IMR-90 (cell line): ENCODE measurements around the gene NPBWR2. TPM values are rescaled to one million over a fixed set of nuclear protein-coding genes. Genes with fewer than 3 reads are reported as not detected.
"Not testable (repeated sequence)": the region's sequence is repeated elsewhere in the genome, so short reads cannot be mapped to it uniquely, and the experiment has no call there.

Experiments
- ATAC-seq: fragments of 200-7000 bp; cut with Tn5 transposase; 2 replicates; pipeline ENCODE4 v1.9.1; 2020; ENCODE audit warnings: low read depth, mild to moderate bottlenecking, moderate library complexity
- BruUV-seq: library from RNA; stranded (reverse); fragments of 400-500 nt; replicated peaks from 2 replicates; lab custom pipeline; 2021; lab: Mats Ljungman, UMichigan
- CTCF ChIA-PET: fragments of 300-600 bp; formaldehyde crosslinking; extraction: SDS; loops from one replicate; lab custom pipeline; 2021; ENCODE audit warnings: antibody characterized with exemption; lab: Yijun Ruan, JAX
- POLR2A ChIA-PET: fragments of 300-600 bp; sonication (Branson Sonifier 250); formaldehyde crosslinking; loops from one replicate; lab custom pipeline; 2022; ENCODE audit warnings: antibody characterized with exemption; ENCODE audit not compliant: unreplicated experiment; lab: Charles Lee
- DNase-seq: peaks from one replicate; pipeline ENCODE4 v3.0.0; 2013
- H2AFZ ChIP-seq: replicated peaks from 2 replicates; pipeline ENCODE3; 2013; ENCODE audit warnings: low read length, mild to moderate bottlenecking; ENCODE audit not compliant: poor library complexity
- H2AK5ac ChIP-seq: 2 replicates; pipeline ENCODE4 v1.6.1; 2013; ENCODE audit warnings: low read depth, low read length, inconsistent platforms
- H2AK9ac ChIP-seq: replicated peaks from 2 replicates; pipeline ENCODE3; 2013; ENCODE audit warnings: mild to moderate bottlenecking, low read depth, low read length, moderate library complexity; ENCODE audit not compliant: poor library complexity
- H2BK120ac ChIP-seq: 2 replicates; pipeline ENCODE4 v1.6.1; 2013; ENCODE audit warnings: low read depth, low read length, inconsistent platforms
- H2BK15ac ChIP-seq: 3 replicates; pipeline ENCODE4 v1.6.1; 2013; ENCODE audit warnings: low read depth, low read length, inconsistent platforms
- H2BK20ac ChIP-seq: 2 replicates; pipeline ENCODE4 v1.6.1; 2013; ENCODE audit warnings: low read depth, mild to moderate bottlenecking, inconsistent platforms, low read length, moderate library complexity
- H2BK5ac ChIP-seq: 2 replicates; pipeline ENCODE4 v1.6.1; 2013; ENCODE audit warnings: mild to moderate bottlenecking, low read depth, low read length, inconsistent platforms; ENCODE audit not compliant: poor library complexity, severe bottlenecking
- H3K14ac ChIP-seq: replicated peaks from 2 replicates; pipeline ENCODE4 v1.6.1; 2013; ENCODE audit warnings: low read depth, low read length, inconsistent platforms
- H3K18ac ChIP-seq: 2 replicates; pipeline ENCODE4 v1.6.1; 2013; ENCODE audit warnings: low read depth, low read length, control low read depth
- H3K23ac ChIP-seq: 2 replicates; pipeline ENCODE4 v1.6.1; 2013; ENCODE audit warnings: low read depth, low read length, inconsistent platforms
- H3K27ac ChIP-seq: 2 replicates; pipeline ENCODE4 v1.5.1; 2013; ENCODE audit warnings: mild to moderate bottlenecking, control low read depth, low read length; ENCODE audit not compliant: insufficient read depth
- H3K27me3 ChIP-seq: 2 replicates; pipeline ENCODE4 v1.6.1; 2013; ENCODE audit warnings: low read length; ENCODE audit not compliant: control insufficient read depth, insufficient read depth
- H3K36me3 ChIP-seq: 2 replicates; pipeline ENCODE4 v1.6.1; 2013; ENCODE audit warnings: low read length, mixed read lengths; ENCODE audit not compliant: control insufficient read depth, insufficient read depth
- H3K4ac ChIP-seq: 2 replicates; pipeline ENCODE4 v1.6.1; 2013; ENCODE audit warnings: low read depth, low read length, inconsistent platforms
- H3K4me1 ChIP-seq: 2 replicates; pipeline ENCODE4 v1.6.1; 2013; ENCODE audit warnings: low read length, mixed read lengths; ENCODE audit not compliant: control insufficient read depth, insufficient read depth
- H3K4me2 ChIP-seq: 2 replicates; pipeline ENCODE4 v1.6.1; 2013; ENCODE audit warnings: low read depth, mild to moderate bottlenecking, control low read depth, low read length, moderate library complexity
- H3K4me3 ChIP-seq: 2 replicates; pipeline ENCODE4 v1.5.1; 2013; ENCODE audit warnings: low read depth, mild to moderate bottlenecking, control low read depth, low read length, moderate library complexity; ENCODE audit not compliant: insufficient read depth
- H3K56ac ChIP-seq: 2 replicates; pipeline ENCODE4 v1.6.1; 2013; ENCODE audit warnings: low read length, inconsistent platforms; ENCODE audit not compliant: insufficient read depth; ENCODE audit errors: extremely low read depth
- H3K79me1 ChIP-seq, 2 experiments: 2 replicates each; pipeline ENCODE4 v1.6.1; 2013; ENCODE audit warnings: low read length in 2 of 2, inconsistent platforms in 1 of 2, low read depth in 1 of 2
- H3K9ac ChIP-seq: 2 replicates; pipeline ENCODE4 v1.6.1; 2013; ENCODE audit warnings: low read depth, low read length, control low read depth
- H3K9me1 ChIP-seq: 2 replicates; pipeline ENCODE4 v1.6.1; 2013; ENCODE audit warnings: low read length, inconsistent platforms; ENCODE audit not compliant: insufficient read depth
- H3K9me3 ChIP-seq: 2 replicates; pipeline ENCODE4 v1.6.1; 2013; ENCODE audit warnings: low read length; ENCODE audit not compliant: control insufficient read depth, insufficient read depth
- H4K20me1 ChIP-seq: 2 replicates; pipeline ENCODE4 v1.6.1; 2013; ENCODE audit warnings: low read length, inconsistent platforms; ENCODE audit not compliant: insufficient read depth
- H4K5ac ChIP-seq: 2 replicates; pipeline ENCODE4 v1.6.1; 2013; ENCODE audit warnings: mild to moderate bottlenecking, low read depth, low read length, control low read depth
- H4K8ac ChIP-seq, 2 experiments: 2 replicates each; pipeline ENCODE4 v1.6.1; 2013; ENCODE audit warnings: low read depth in 2 of 2, low read length in 2 of 2, control low read depth in 1 of 2, inconsistent platforms in 1 of 2
- H4K91ac ChIP-seq: 2 replicates; pipeline ENCODE4 v1.6.1; 2013; ENCODE audit warnings: low read depth, low read length, inconsistent platforms; ENCODE audit not compliant: insufficient read depth
- CHD1 ChIP-seq: IDR thresholded peaks from 2 replicates; pipeline ENCODE4 v1.6.1; 2012; ENCODE audit warnings: low read depth, low read length, improper control_type of control experiment
- POLR2A ChIP-seq: IDR thresholded peaks from 2 replicates; pipeline ENCODE4 v1.6.1; 2012; ENCODE audit warnings: mild to moderate bottlenecking, low read depth, low read length
- RFX5 ChIP-seq: IDR thresholded peaks from 2 replicates; pipeline ENCODE4 v1.8.0; 2012; ENCODE audit warnings: low read depth, mild to moderate bottlenecking, low read length, moderate library complexity
- WGBS, 2 experiments: methylation state at CpG; one replicate each; pipeline versions ENCODE4 v1.1.5 to v1.1.7; 2013; ENCODE audit warnings: missing lambda C conversion rate in 2 of 2; ENCODE audit not compliant: insufficient read length in 1 of 2; ENCODE audit errors: extremely low coverage in 2 of 2; 5-methylcytosine and 5-hydroxymethylcytosine counted together
- dilution Hi-C: fragments of 300-500 bp; cut with HindIII; formaldehyde crosslinking; loops from one replicate; pipeline ENCODE4 v1.14.3; 2018; ENCODE audit warnings: low sequenced_read_pairs; ENCODE audit not compliant: unreplicated experiment
- in situ Hi-C: fragments of 300-500 bp; cut with MboI; formaldehyde crosslinking; loops from 3 replicates; pipeline ENCODE4 v1.14.3; 2019; ENCODE audit warnings: low sequenced_read_pairs, inconsistent platforms, mixed read lengths
- intact Hi-C: fragments of 100-400 bp; cut with micrococcal nuclease; formaldehyde crosslinking; loops from 2 replicates; pipeline ENCODE4 v1.10.0; 2022
- polyA plus RNA-seq, 3 experiments: library from polyadenylated mRNA; depleted of rRNA; stranded (reverse); fragments of >200 nt; gene quantifications; 2 replicates each; pipeline ENCODE4 v1.2.3, GENCODE V29; 2012; ENCODE audit warnings: low replicate concordance in 1 of 3
- total RNA-seq: library from RNA; depleted of rRNA; stranded (reverse); fragments of >200 nt; gene quantifications from 2 replicates; pipeline ENCODE4 v1.2.3, GENCODE V29; 2012
- TF ChIP-seq, protein P1 (sequence below): fragments of 150-350 bp; IDR thresholded peaks from 2 replicates; pipeline ENCODE4 v1.6.1; 2016; ENCODE audit warnings: low read depth, mild to moderate bottlenecking, low read length, moderate library complexity, borderline replicate concordance

NPBWR2 gene
- total and polyA plus RNA-seq, 2 of the 4 experiments (the other 2 are of a cell fraction), result not detected

DNA sequence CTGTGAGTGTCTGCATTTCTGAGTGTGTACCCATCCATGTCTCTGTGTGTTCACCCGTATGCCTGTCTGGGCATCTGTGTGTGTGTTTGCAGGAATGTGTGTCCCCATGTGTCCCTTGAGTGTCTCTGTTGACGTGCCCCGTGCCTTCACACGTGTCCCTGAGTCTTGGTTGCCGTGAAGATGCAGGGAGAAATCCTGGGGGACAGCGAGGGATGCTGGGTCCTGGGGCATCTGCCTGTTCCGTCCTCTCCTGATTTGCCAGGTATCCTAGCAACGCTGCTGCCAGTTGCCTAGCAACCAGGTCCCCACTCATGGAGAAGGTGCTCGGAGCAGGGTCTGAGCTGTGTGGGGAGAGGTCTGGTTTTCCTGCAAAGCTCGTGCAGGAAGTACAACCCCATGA is 17.2 kb downstream of the NPBWR2 start:
- no peak overlapping the region for H3K4ac ChIP-seq
- H3K9me1 ChIP-seq, result no peaks in the 10 kb centered on the region
- H3K9ac ChIP-seq, result no peak overlapping the region
- no peak overlapping the region for H4K8ac ChIP-seq
- intact Hi-C loops, result no loop called here
- peaks cover 43% of the 10 kb centered on the region for H3K27me3 ChIP-seq
- H4K91ac ChIP-seq, result no peak overlapping the region
- H2AK9ac ChIP-seq, result peak overlapping the region; percentile 61
- CTCF ChIA-PET, result no interaction called here
- H2BK20ac ChIP-seq, result no peak overlapping the region
- no peaks in the 10 kb centered on the region for H3K36me3 ChIP-seq
- no TSS peak for BruUV-seq
- no peak overlapping the region for H2BK5ac ChIP-seq
- no peak overlapping the region for H2BK120ac ChIP-seq
- H3K4me3 ChIP-seq, result no peak overlapping the region
- no peaks in the 10 kb centered on the region for H3K4me1 ChIP-seq
- no peaks in the 10 kb centered on the region for H3K79me1 ChIP-seq
- H4K5ac ChIP-seq, result no peak overlapping the region
- H2BK15ac ChIP-seq, result no peak overlapping the region
- H3K9me3 ChIP-seq, result peaks cover 8% of the 10 kb centered on the region; the same call in 1 of the 2 replicates
- no CpG with 5 or more reads among the region's 10 CpGs for WGBS, 2 experiments
- TF ChIP-seq POLR2A, result no peak
- TF ChIP-seq RFX5, result no peak
- TF ChIP-seq, protein P1, sequence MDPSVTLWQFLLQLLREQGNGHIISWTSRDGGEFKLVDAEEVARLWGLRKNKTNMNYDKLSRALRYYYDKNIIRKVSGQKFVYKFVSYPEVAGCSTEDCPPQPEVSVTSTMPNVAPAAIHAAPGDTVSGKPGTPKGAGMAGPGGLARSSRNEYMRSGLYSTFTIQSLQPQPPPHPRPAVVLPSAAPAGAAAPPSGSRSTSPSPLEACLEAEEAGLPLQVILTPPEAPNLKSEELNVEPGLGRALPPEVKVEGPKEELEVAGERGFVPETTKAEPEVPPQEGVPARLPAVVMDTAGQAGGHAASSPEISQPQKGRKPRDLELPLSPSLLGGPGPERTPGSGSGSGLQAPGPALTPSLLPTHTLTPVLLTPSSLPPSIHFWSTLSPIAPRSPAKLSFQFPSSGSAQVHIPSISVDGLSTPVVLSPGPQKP, result no peak
- TF ChIP-seq CHD1, result no peak
- ATAC-seq (no peak), DNase-seq (no peak)
- in situ Hi-C loops, result no loop called here
- no peak overlapping the region for H3K23ac ChIP-seq
- H3K14ac ChIP-seq, result no peak overlapping the region
- H3K18ac ChIP-seq, result no peak overlapping the region
- H3K4me2 ChIP-seq, result no peak overlapping the region
- H3K27ac ChIP-seq, result no peak overlapping the region
- POLR2A ChIA-PET, result no interaction called here
- H2AK5ac ChIP-seq, result no peak overlapping the region
- dilution Hi-C loops, result no loop called here
- no peak overlapping the region for H2AFZ ChIP-seq
- 0 out of 2 replicates have a peak, but pooled peaks cover 4% of the 10 kb centered on the region for H4K20me1 ChIP-seq
- no peak overlapping the region for H3K56ac ChIP-seq

DNA sequence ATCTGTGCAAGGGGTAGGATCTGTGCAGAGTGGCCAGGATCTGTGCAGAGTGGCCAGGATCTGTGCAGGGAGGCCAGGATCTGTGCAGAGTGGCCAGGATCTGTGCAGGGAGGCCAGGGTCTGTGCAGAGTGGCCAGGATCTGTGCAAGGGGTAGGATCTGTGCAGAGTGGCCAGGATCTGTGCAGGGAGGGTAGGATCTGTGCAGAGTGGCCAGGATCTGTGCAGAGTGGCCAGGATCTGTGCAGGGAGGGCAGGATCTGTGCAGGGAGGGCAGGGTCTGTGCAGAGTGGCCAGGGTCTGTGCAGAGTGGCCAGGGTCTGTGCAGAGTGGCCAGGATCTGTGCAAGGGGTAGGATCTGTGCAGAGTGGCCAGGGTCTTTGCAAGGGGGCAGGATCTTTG is 18.8 kb downstream of the NPBWR2 start:
- H4K91ac ChIP-seq, H3K9ac ChIP-seq, H2BK15ac ChIP-seq, ATAC-seq, H3K9me3 ChIP-seq, dilution Hi-C loops, H4K8ac ChIP-seq, H3K79me1 ChIP-seq, H3K56ac ChIP-seq, H3K36me3 ChIP-seq, intact Hi-C loops, H2BK120ac ChIP-seq, H4K20me1 ChIP-seq, H3K4me3 ChIP-seq, H3K23ac ChIP-seq, in situ Hi-C loops, H3K4ac ChIP-seq, CTCF ChIA-PET, DNase-seq, H3K4me1 ChIP-seq, H3K9me1 ChIP-seq, H2AFZ ChIP-seq, H2BK5ac ChIP-seq, H4K5ac ChIP-seq, H3K4me2 ChIP-seq, BruUV-seq, H3K14ac ChIP-seq, H2AK9ac ChIP-seq, POLR2A ChIA-PET, H2AK5ac ChIP-seq, H2BK20ac ChIP-seq, H3K18ac ChIP-seq, H3K27ac ChIP-seq: not testable (repeated sequence)
- peaks cover 58% of the 10 kb centered on the region for H3K27me3 ChIP-seq
